NCI-H69 (cell line): Measurements from ENCODE around the gene FAM217B.
A peak's percentile ranks its signal among the peaks of the same experiment; 100 is the strongest.

Source experiments
- DNase-seq: peaks from one replicate; lab custom pipeline; 2025; lab: John Stamatoyannopoulos, UW

The FAM217B gene

GRCh38 chr20:59977086-59977485 lies 36.9 kb downstream of the FAM217B start:
- no peak for DNase-seq

DNA sequence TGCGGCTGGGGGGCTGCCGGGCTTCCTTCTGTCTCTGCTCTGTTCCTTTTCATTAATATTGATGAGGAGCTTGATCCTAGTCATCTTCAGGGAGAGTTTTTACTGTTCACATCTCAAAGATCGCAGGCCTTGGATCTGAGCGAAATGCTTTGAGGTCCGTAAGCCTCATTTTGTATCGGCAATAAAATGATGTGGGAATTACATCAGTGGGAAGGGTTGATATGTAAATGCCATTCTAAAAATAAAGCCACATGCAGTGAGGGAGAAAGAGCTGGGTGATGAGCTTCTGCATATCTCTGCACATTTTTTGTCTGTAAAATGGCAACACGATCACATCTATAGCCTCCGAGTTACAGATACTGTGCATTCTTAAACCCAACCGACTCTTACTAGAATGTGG lies 42.9 kb downstream of the FAM217B start:
- no peak for DNase-seq

DNA sequence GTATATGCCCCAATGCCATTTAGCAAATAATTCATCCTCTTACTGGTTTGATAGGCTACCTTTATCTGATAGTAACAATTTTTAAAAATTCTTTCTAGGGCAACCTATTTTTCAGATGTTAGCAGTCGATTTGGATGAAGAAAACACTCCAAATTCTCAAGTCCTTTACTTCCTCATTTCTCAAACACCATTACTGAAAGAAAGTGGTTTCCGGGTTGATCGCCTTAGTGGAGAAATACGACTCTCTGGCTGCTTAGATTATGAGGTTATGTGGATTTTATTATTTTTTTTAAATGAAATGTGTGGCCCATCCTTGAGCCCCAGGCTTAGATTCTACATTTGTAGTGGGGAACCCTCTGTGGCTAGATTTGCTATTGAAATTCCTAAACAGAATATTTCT lies 44.4 kb downstream of the FAM217B start:
- no peak for DNase-seq

DNA sequence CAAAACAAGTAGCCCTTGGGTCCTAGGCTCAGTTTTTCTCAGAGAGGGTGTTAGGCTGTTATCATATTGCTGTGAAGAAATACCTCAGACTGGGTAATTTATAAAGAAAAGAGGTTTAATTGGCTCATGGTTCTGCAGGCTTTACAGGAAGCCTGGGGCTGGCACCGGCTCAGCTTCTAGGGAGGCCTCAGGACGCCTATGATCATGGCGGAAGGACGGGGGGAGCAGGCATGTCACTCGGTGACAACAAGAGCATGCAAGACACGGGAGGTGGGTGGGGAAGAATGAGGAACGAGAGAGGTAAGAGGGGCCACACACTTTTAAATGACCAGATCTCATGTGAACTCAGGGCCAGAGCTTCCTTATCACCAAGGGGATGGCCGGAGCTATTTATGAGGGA lies 45.0 kb downstream of the FAM217B start:
- DNase-seq = no peak

- DNase-seq = no peak
Observed at GRCh38 chr20:59985864-59986263, 45.7 kb downstream of the FAM217B start.

GRCh38 chr20:59987135-59987534 lies 46.9 kb downstream of the FAM217B start:
- DNase-seq = no peak

DNA sequence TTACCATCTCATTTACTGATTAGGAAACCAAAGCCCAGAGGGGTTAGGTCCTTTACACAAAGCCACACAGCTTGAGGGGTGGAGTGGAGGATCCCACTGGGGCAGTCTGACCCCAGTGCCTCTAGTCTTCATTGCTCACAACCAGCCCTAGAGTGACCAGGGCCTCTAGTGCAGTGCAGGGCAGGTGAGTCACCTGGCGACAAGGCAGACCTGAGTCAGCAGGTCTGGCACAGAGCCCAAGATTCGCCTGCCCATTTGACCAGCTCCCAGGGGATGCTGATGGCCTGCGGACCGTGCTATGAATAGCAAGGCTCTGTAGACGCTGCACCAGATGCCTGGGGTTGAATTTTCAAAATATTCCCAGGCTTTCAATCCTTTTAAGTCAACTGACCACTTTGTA lies 48.0 kb downstream of the FAM217B start:
- peak; percentile 42 for DNase-seq

- no peak for DNase-seq
Observed at GRCh38 chr20:59992526-59993084, 52.4 kb downstream of the FAM217B start.

DNA sequence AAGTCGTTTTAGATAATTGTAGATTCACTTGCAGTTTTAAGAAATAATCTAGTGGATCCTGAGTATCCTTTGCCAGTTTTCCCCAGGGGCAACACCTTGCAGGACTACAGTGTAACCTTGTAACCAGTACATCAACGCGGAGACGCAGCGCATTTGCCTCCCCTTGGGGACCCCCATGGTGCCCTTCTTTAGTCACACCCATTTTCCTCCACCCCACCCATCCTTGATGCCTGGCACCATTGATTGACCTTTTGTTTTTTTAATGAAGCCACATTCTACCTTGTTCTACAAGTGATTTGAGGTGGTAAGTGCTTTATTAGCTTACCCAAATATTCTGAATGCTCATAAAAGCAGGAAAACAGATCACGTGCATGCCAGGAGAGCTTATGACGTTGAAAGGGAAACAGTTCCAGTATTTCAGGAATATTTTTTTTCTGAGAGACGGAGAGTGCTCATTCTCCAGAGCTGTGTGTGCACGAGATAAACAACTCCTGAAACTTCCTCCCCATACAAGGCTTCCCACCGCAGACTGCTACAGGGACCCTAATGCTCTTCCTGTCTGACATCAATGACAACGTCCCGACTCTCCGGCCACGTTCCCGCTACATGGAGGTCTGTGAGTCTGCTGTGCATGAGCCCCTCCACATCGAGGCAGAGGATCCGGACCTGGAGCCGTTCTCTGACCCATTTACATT lies 53.7 kb downstream of the FAM217B start:
- no peak for DNase-seq

DNA sequence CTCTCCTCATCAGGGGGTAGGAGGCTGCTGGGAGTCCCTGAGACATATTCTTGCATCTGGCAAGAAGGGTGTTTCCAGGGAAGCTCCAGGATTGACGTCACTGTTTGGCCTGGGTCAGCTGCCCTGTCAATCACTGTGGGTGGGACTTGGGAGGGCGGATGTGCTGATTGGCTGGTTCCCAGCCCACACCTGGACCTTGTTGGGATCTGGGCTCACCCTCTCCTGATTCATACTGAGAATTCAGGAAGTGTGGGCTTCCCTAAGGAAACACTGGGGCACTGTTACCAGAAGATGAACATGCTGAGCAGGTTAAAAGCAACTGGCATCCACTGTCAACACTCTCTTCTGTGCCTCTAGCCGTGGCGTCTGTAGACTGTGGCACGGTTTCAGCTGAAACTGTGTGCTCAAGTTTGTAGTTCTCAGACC lies 54.5 kb downstream of the FAM217B start:
- DNase-seq = no peak

GRCh38 chr20:59996108-59996507 lies 55.9 kb downstream of the FAM217B start:
- no peak for DNase-seq

- DNase-seq = no peak
Observed at GRCh38 chr20:59997896-59998295, 57.7 kb downstream of the FAM217B start.
